MCF 10A (cell line): ENCODE results near the gene PSPH. TPM values are rescaled to one million over a fixed set of nuclear protein-coding genes. Genes with fewer than 3 reads are reported as not detected.
"Not testable (repeated sequence)": the region's sequence is repeated elsewhere in the genome, so short reads cannot be mapped to it uniquely, and the experiment has no call there.

ENCODE experiments used
- BruUV-seq: library from RNA; stranded (reverse); fragments of 400-500 nt; replicated peaks from 2 replicates; lab custom pipeline; 2021; lab: Mats Ljungman, UMichigan
- CTCF ChIA-PET: fragments of 300-600 bp; sonication (Branson Sonifier 250); formaldehyde crosslinking; extraction: SDS; loops from one replicate; lab custom pipeline; 2021; ENCODE audit warnings: antibody characterized with exemption, inconsistent platforms; lab: Yijun Ruan, JAX
- POLR2A ChIA-PET: fragments of 300-600, 350-650 bp; sonication (Branson Sonifier 250); formaldehyde crosslinking; extraction: SDS; loops from one replicate; lab custom pipeline; 2020; ENCODE audit warnings: antibody characterized with exemption, inconsistent platforms; lab: Yijun Ruan, JAX
- DNase-seq: peaks from one replicate; pipeline ENCODE4 v3.0.0-alpha.2; 2018; ENCODE audit not compliant: unreplicated experiment
- H3K27ac Mint-ChIP-seq: one replicate; pipeline ENCODE4 v1.8.0; 2022; ENCODE audit warnings: mild to moderate bottlenecking, low read depth, mixed read lengths; ENCODE audit not compliant: unreplicated experiment
- H3K27me3 Mint-ChIP-seq: one replicate; pipeline ENCODE4 v1.8.0; 2022; ENCODE audit warnings: mixed read lengths; ENCODE audit not compliant: insufficient read depth, unreplicated experiment
- H3K36me3 Mint-ChIP-seq: one replicate; pipeline ENCODE4 v1.8.0; 2022; ENCODE audit warnings: mild to moderate bottlenecking, moderate library complexity, mixed read lengths; ENCODE audit not compliant: insufficient read depth, unreplicated experiment
- H3K4me1 Mint-ChIP-seq: one replicate; pipeline ENCODE4 v1.8.0; 2022; ENCODE audit warnings: mixed read lengths; ENCODE audit not compliant: insufficient read depth, unreplicated experiment
- H3K4me3 Mint-ChIP-seq: one replicate; pipeline ENCODE4 v1.8.0; 2022; ENCODE audit warnings: mild to moderate bottlenecking, moderate library complexity, mixed read lengths; ENCODE audit not compliant: unreplicated experiment
- H3K9me3 Mint-ChIP-seq: one replicate; pipeline ENCODE4 v1.8.0; 2022; ENCODE audit warnings: mixed read lengths; ENCODE audit not compliant: unreplicated experiment
- CTCF ChIP-seq: fragments of 200-600 bp; IDR thresholded peaks from one replicate; pipeline ENCODE4 v1.8.0; 2022; ENCODE audit warnings: antibody characterized with exemption, mild to moderate bottlenecking; ENCODE audit not compliant: unreplicated experiment
- intact Hi-C: fragments of 100-400 bp; cut with micrococcal nuclease; formaldehyde crosslinking; loops from 2 replicates; pipeline ENCODE4 v1.14.1; 2022
- total RNA-seq: library from RNA; stranded (reverse); gene quantifications from 2 replicates; pipeline ENCODE4 v1.2.3, GENCODE V29; 2022

The PSPH gene
- total RNA-seq, 1 experiment from 2014 or later = 56.6 TPM

GRCh38 chr7:56046721-56047445 lies 4.4 kb downstream of the PSPH start:
- Mint-ChIP-seq H3K9me3 (no peaks in the 10 kb centered on the region), H3K27me3 (no peaks in the 10 kb centered on the region), H3K27ac (peak overlapping the region; percentile 70), H3K4me1 (peaks cover 10% of the 10 kb centered on the region), H3K4me3 (no peak overlapping the region), H3K36me3 (peaks cover 22% of the 10 kb centered on the region)
- TF ChIP-seq CTCF = no peak
- intact Hi-C loops = no loop called here
- POLR2A ChIA-PET = interaction anchor here (0.8 kb wide), 1 partner anchor 20 kb away, joined by 3 read pairs; no protein-coding TSS in a partner anchor
- DNase-seq = no peak
- CTCF ChIA-PET = interaction anchor here (0.5 to 0.6 kb wide), 2 partner anchors 53 to 603 kb away, joined by 3 to 4 read pairs; no protein-coding TSS in a partner anchor
- no TSS peak for BruUV-seq

- intact Hi-C loops, H3K9me3 Mint-ChIP-seq, H3K4me3 Mint-ChIP-seq, BruUV-seq, H3K27ac Mint-ChIP-seq, DNase-seq, H3K27me3 Mint-ChIP-seq: not testable (repeated sequence)
- CTCF ChIA-PET = interaction anchor here (0.6 kb wide), 1 partner anchor 23 kb away, joined by 3 read pairs; no protein-coding TSS in a partner anchor
- POLR2A ChIA-PET = interaction anchor here (1.1 kb wide), 1 partner anchor 36 kb away, joined by 4 read pairs; no protein-coding TSS in a partner anchor
- peaks cover 33% of the 10 kb centered on the region for H3K36me3 Mint-ChIP-seq
- peaks cover 10% of the 10 kb centered on the region for H3K4me1 Mint-ChIP-seq
Observed at GRCh38 chr7:56045758-56046157, 5.5 kb downstream of the PSPH start.

- ChIA-PET POLR2A (no interaction called here), CTCF (interaction anchor here (0.6 to 1.0 kb wide), 2 partner anchors 10 to 36 kb away, joined by 3 to 8 read pairs; partner anchors contain the start of genes CCT6A and PSPH)
- peak overlapping the region; percentile 54 for H3K27ac Mint-ChIP-seq
- no peaks in the 10 kb centered on the region for H3K27me3 Mint-ChIP-seq
- no peak for TF ChIP-seq CTCF
- no peak overlapping the region for H3K4me3 Mint-ChIP-seq
- DNase-seq = no peak
- intact Hi-C loops = no loop called here
- H3K9me3 Mint-ChIP-seq = no peaks in the 10 kb centered on the region
- peaks cover 5% of the 10 kb centered on the region for H3K4me1 Mint-ChIP-seq
- BruUV-seq = no TSS peak
- H3K36me3 Mint-ChIP-seq = peaks cover 46% of the 10 kb centered on the region
Observed at GRCh38 chr7:56040730-56041129, 10.5 kb downstream of the PSPH start.

- TSS peak; percentile 57 for BruUV-seq
- Mint-ChIP-seq H3K27me3 (no peaks in the 10 kb centered on the region), H3K4me3 (peak overlapping the region; percentile 71), H3K9me3 (no peaks in the 10 kb centered on the region), H3K27ac (peak overlapping the region; percentile 4), H3K4me1 (peaks cover 8% of the 10 kb centered on the region), H3K36me3 (peaks cover 46% of the 10 kb centered on the region)
- intact Hi-C loops = loop anchor here (1.0 kb wide), 1 partner anchor 17 kb away; the partner anchor contains the start of genes CCT6A and PSPH
- ChIA-PET CTCF (interaction anchor here (0.6 to 1.2 kb wide), 8 partner anchors 16 to 328 kb away, joined by 3 to 7 read pairs (median 4); no protein-coding TSS in a partner anchor), POLR2A (interaction anchor here (0.7 to 4.3 kb wide), 13 partner anchors 9 to 501 kb away, joined by 3 to 41 read pairs (median 4); partner anchors contain the start of genes CCT6A, PSPH and SUMF2)
- peak; percentile 37 for TF ChIP-seq CTCF
- peak; percentile 85 for DNase-seq
Observed at GRCh38 chr7:56033671-56034432, 17.4 kb downstream of the PSPH start.

DNA sequence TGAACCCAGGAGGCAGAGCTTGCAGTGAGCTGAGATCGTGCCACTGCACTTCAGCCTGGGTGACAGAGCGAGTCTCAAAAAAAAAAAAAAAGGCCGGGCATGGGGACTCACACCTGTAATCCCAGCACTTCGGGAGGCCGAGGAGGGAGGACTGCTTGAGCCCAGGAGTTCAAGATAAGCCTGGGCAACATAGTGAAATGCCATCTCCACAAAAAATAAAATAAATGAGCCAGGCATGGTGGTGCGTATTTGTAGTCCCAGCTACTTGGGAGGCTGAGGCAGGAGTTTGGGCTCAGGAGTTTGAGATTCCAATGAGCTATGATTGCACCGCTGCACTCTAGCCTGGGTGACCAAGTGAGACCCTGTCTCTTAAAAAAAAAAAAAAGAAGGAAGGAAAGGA lies 18.7 kb downstream of the PSPH start:
- Mint-ChIP-seq H3K27ac (peak overlapping the region; percentile 55), H3K36me3 (peaks cover 54% of the 10 kb centered on the region), H3K4me3 (peak overlapping the region; percentile 54)
- intact Hi-C loops, BruUV-seq, H3K9me3 Mint-ChIP-seq, DNase-seq, H3K4me1 Mint-ChIP-seq, H3K27me3 Mint-ChIP-seq: not testable (repeated sequence)
- ChIA-PET CTCF (interaction anchor here (0.9 kb wide), 1 partner anchor 27 kb away, joined by 3 read pairs; no protein-coding TSS in a partner anchor), POLR2A (interaction anchor here (1.8 to 4.3 kb wide), 2 partner anchors 19 to 23 kb away, joined by 11 to 41 read pairs; partner anchors contain the start of genes CCT6A and PSPH)

GRCh38 chr7:56031556-56031955 lies 19.7 kb downstream of the PSPH start:
- ChIA-PET POLR2A (interaction anchor here (1.1 kb wide), 1 partner anchor 24 kb away, joined by 3 read pairs; no protein-coding TSS in a partner anchor), CTCF (interaction anchor here (0.8 kb wide), 1 partner anchor 24 kb away, joined by 5 read pairs; no protein-coding TSS in a partner anchor)
- DNase-seq, H3K27me3 Mint-ChIP-seq, H3K9me3 Mint-ChIP-seq, BruUV-seq, intact Hi-C loops: not testable (repeated sequence)
- Mint-ChIP-seq H3K4me3 (peak overlapping the region; percentile 54), H3K4me1 (peaks cover 12% of the 10 kb centered on the region), H3K27ac (peak overlapping the region; percentile 55), H3K36me3 (peaks cover 65% of the 10 kb centered on the region)
